SK-N-SH treated with all-trans-retinoic acid at 6 μM for 48 hours (cell line): Measurements from ENCODE around the gene NARS2.

Source experiments
- SNAI2 ChIP-seq: fragments of 250-450 bp; sonication (Bioruptor Pico); IDR thresholded peaks from 2 replicates; pipeline ENCODE4 v1.5.0; 2020; ENCODE audit warnings: mild to moderate bottlenecking, moderate library complexity
- ZFP3 ChIP-seq: fragments of 250-450 bp; sonication (Bioruptor Pico); IDR thresholded peaks from 2 replicates; pipeline ENCODE4 v1.5.0; 2020; ENCODE audit warnings: mild to moderate bottlenecking, moderate library complexity

DNA sequence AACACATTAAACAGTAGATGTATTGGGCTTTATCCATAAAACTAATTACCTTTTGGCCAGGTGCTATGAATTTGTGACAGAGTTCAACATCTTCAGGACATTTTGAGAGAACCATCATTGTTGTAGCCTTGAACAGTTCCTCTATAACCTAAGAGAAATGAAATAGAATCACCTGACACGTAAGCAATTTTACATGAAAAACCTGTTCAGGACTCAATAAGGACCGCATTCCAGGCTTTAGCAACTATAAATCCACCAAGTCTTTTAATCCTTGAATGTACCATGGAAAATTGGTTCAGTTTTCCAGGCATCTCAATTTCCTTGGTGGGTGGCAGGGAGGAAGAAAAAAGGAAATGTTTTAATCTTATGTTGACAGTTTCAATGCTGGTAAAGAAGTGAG is 96.1 kb downstream of the NARS2 start:
- TF ChIP-seq SNAI2 (CRISPR knock-in tag) (no peak), ZFP3 (CRISPR knock-in tag) (no peak)
